Measurements from ENCODE around the gene MXRA7. TPM values are rescaled to one million over a fixed set of nuclear protein-coding genes. Genes with fewer than 3 reads are reported as not detected.

The MXRA7 gene
- total RNA-seq, 1 donor from 2014 or later, result 55.4 TPM

DNA sequence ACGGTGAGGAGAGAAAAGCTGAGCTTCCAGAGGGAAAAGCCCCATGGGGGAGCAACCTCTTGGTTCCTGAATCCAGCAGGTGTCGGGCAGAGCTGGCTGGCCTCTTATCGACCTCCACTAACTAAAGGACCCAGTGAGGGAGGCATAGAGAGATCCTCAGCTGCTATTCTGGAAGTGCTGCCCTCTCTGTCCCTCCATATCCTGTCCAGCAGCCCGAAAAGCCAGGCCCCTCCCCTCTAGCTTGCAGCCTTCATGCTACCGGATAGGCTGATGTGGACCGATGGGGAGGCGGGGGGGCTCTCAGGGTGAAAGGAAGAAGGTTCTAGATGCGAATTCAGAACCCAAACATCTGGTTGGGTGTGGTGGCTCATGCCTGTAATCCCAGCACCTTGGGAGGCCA lies 24.9 kb downstream of the MXRA7 start:
- no peaks in the 10 kb centered on the region for H3K9me3 Mint-ChIP-seq
- no peaks in the 10 kb centered on the region for H3K27me3 ChIP-seq

GRCh38 chr17:76685366-76685765 lies 25.4 kb downstream of the MXRA7 start:
- Mint-ChIP-seq H3K27ac (peak overlapping the region; percentile 57), H3K9me3 (no peaks in the 10 kb centered on the region), H3K4me3 (no peak overlapping the region), H3K4me1 (peaks cover 46% of the 10 kb centered on the region), H3K27me3 (ENCODE audit: insufficient read depth, low read depth) (peaks cover 11% of the 10 kb centered on the region), H3K36me3 (no peaks in the 10 kb centered on the region)
- TF ChIP-seq EZH2phosphoT487 (IDR thresholded peaks at IDR 0.05) (no peak), CTCF (IDR thresholded peaks at IDR 0.05) (no peak), EZH2 (IDR thresholded peaks at IDR 0.05) (no peak)
- Histone ChIP-seq H3K4me1 (peaks cover 20% of the 10 kb centered on the region), H3K9me3 (ENCODE audit: low read depth) (no peaks in the 10 kb centered on the region), H3K9ac (no peak overlapping the region), H3F3A (ENCODE audit: low read depth) (peaks cover 3% of the 10 kb centered on the region), H3K27me3 (no peaks in the 10 kb centered on the region), H3K4me3 (no peak overlapping the region), H3K36me3 (no peaks in the 10 kb centered on the region), H4K20me1 (ENCODE audit: low read depth) (peaks cover 4% of the 10 kb centered on the region), H3K27ac (no peak overlapping the region), H2AFZ (replicated peaks) (no peak overlapping the region), H3K79me2 (ENCODE audit: low read depth) (no peaks in the 10 kb centered on the region), H3K4me2 (no peak overlapping the region)
- DNase-seq (ENCODE audit: low spot score), result no peak

More for the DNA sequence above, 24.9 kb downstream of the MXRA7 start:
- Histone ChIP-seq H3K4me1 (peaks cover 20% of the 10 kb centered on the region), H3K36me3 (no peaks in the 10 kb centered on the region), H3F3A (ENCODE audit: low read depth) (peaks cover 3% of the 10 kb centered on the region), H3K4me3 (no peak overlapping the region), H3K9me3 (ENCODE audit: low read depth) (no peaks in the 10 kb centered on the region), H3K9ac (no peak overlapping the region), H3K79me2 (ENCODE audit: low read depth) (no peaks in the 10 kb centered on the region), H2AFZ (replicated peaks) (no peak overlapping the region), H3K4me2 (no peak overlapping the region), H3K27ac (no peak overlapping the region), H4K20me1 (ENCODE audit: low read depth) (peaks cover 4% of the 10 kb centered on the region)
- peaks cover 11% of the 10 kb centered on the region for H3K27me3 Mint-ChIP-seq (ENCODE audit: insufficient read depth, low read depth)
- H3K4me1 Mint-ChIP-seq, result peaks cover 50% of the 10 kb centered on the region
- no peak overlapping the region for H3K4me3 Mint-ChIP-seq
- no peak overlapping the region for H3K27ac Mint-ChIP-seq
- DNase-seq (ENCODE audit: low spot score), result no peak
- no peak for TF ChIP-seq EZH2 (IDR thresholded peaks at IDR 0.05)
- no peak for TF ChIP-seq EZH2phosphoT487 (IDR thresholded peaks at IDR 0.05)
- TF ChIP-seq CTCF (IDR thresholded peaks at IDR 0.05), result no peak
- H3K36me3 Mint-ChIP-seq, result no peaks in the 10 kb centered on the region

DNA sequence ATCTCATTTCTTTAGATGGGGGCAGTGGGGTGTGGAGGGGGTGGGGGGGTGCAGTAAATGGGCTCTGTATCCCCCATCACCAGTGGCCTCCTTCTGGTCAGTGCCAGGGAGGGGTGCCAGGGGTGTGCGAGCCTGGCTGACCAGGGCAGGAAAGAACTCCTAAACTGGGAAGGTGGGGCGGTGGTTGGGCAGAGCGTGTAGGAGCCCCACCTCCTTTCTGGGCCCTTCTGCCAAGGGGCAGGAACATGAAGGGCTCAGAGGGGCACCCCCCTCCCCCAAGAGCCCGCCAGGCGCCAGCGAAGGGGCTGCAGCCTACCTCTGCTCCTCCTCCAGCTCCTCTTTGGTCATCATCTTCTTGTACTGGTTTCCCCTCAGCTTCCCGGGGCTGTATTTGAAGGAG lies 26.0 kb downstream of the MXRA7 start:
- no peaks in the 10 kb centered on the region for H3K27me3 ChIP-seq
- H3K9me3 ChIP-seq (ENCODE audit: low read depth), result no peaks in the 10 kb centered on the region
- Mint-ChIP-seq H3K4me3 (no peak overlapping the region), H3K36me3 (no peaks in the 10 kb centered on the region), H3K9me3 (no peaks in the 10 kb centered on the region), H3K27me3 (ENCODE audit: insufficient read depth, low read depth) (peaks cover 11% of the 10 kb centered on the region), H3K4me1 (peaks cover 46% of the 10 kb centered on the region), H3K27ac (no peak overlapping the region)
- TF ChIP-seq EZH2phosphoT487 (IDR thresholded peaks at IDR 0.05), result no peak
- TF ChIP-seq EZH2 (IDR thresholded peaks at IDR 0.05), result no peak
- no peak for TF ChIP-seq CTCF (IDR thresholded peaks at IDR 0.05)
- H3K9ac ChIP-seq, result no peak overlapping the region
- H3K36me3 ChIP-seq, result no peaks in the 10 kb centered on the region
- H3K79me2 ChIP-seq (ENCODE audit: low read depth), result no peaks in the 10 kb centered on the region
- H3K27ac ChIP-seq, result no peak overlapping the region
- no peak overlapping the region for H3K4me3 ChIP-seq
- H3F3A ChIP-seq (ENCODE audit: low read depth), result peaks cover 3% of the 10 kb centered on the region
- H4K20me1 ChIP-seq (ENCODE audit: low read depth), result peaks cover 4% of the 10 kb centered on the region
- H3K4me2 ChIP-seq, result no peak overlapping the region
- H2AFZ ChIP-seq (replicated peaks), result no peak overlapping the region
- DNase-seq (ENCODE audit: low spot score), result no peak
- H3K4me1 ChIP-seq, result peaks cover 20% of the 10 kb centered on the region
